Stomach (tissue), 9 donors: ENCODE results near the gene MST1. TPM values are rescaled to one million over a fixed set of nuclear protein-coding genes. Genes with fewer than 3 reads are reported as not detected.

Experiments used
- DNase-seq, 2 donors: peaks; one replicate each; pipeline versions ENCODE4 v3.0.0 to v3.0.0-alpha.2; 2013 to 2019
- H3K27ac ChIP-seq, 5 donors: fragments of 200-600 bp in 4 of 5; sonication (generic) in 4 of 5; one replicate each; pipeline ENCODE4 v1.5.1; 2013 to 2019; ENCODE audit warnings: mild to moderate bottlenecking in 1 of 5, moderate library complexity in 1 of 5
- H3K27me3 ChIP-seq, 3 donors: fragments of 200-600 bp; sonication (generic); one replicate each; pipeline ENCODE4 v1.5.1; 2017 to 2019; ENCODE audit warnings: mixed run types in 1 of 3
- H3K36me3 ChIP-seq, 4 donors: fragments of 200-600 bp; sonication (generic); 1 replicate in 3 of 4; 2 replicates in 1 of 4; pipeline ENCODE4 v1.5.1; 2016 to 2019
- H3K4me1 ChIP-seq, 4 donors: fragments of 200-600 bp; sonication (generic); one replicate each; pipeline ENCODE4 v1.5.1; 2016 to 2019
- H3K4me3 ChIP-seq, 4 donors: fragments of 200-600 bp; sonication (generic) in 3 of 4; one replicate each; pipeline ENCODE4 v1.5.1; 2016 to 2019; ENCODE audit warnings: mild to moderate bottlenecking in 1 of 4
- H3K9me3 ChIP-seq, 4 donors: fragments of 200-600 bp; sonication (generic); one replicate each; pipeline ENCODE4 v1.5.1; 2016 to 2019
- CTCF ChIP-seq, 7 experiments: fragments of 450-650 bp in 4 of 7; fragments of 200-600 bp in 3 of 7; sonication (generic) in 3 of 7; IDR thresholded peaks; one replicate each; pipeline ENCODE4 v1.5.1; 2016 to 2019; ENCODE audit warnings: antibody characterized with exemption in 7 of 7, control low read depth in 2 of 7, mild to moderate bottlenecking in 1 of 7
- EP300 ChIP-seq: sonication (generic); formaldehyde crosslinking; IDR thresholded peaks from one replicate; pipeline ENCODE4 v1.6.1; 2017; ENCODE audit warnings: antibody characterized with exemption
- POLR2A ChIP-seq, 4 donors: fragments of 450-650 bp; IDR thresholded peaks; one replicate each; pipeline ENCODE4 v1.6.1; 2016; ENCODE audit warnings: antibody characterized with exemption in 4 of 4, control low read depth in 2 of 4, mild to moderate bottlenecking in 1 of 4, moderate library complexity in 1 of 4
- POLR2AphosphoS5 ChIP-seq, 3 donors: sonication (generic); formaldehyde crosslinking; IDR thresholded peaks; one replicate each; pipeline ENCODE4 v1.6.1; 2016; ENCODE audit warnings: antibody characterized with exemption in 3 of 3
- WGBS, 5 donors: extraction: QIAGEN DNeasy Blood & Tissue Kit in 3 of 5; methylation state at CpG; one replicate each; pipeline versions ENCODE4 v1.1.5 to v1.1.7; 2013 to 2018; 5-methylcytosine and 5-hydroxymethylcytosine counted together
- intact Hi-C: fragments of 100-400 bp; cut with DNase I; formaldehyde crosslinking; loops from one replicate; pipeline ENCODE4 v1.15.1; 2023; ENCODE audit warnings: low total_unique reads
- polyA plus RNA-seq, 3 donors: library from polyadenylated mRNA; stranded (reverse); fragments of 200-250 nt; gene quantifications; one replicate each; pipeline ENCODE4 v1.2.3, GENCODE V29; 2013
- total RNA-seq, 5 donors: library from RNA; depleted of rRNA; stranded (reverse); fragments of >200 nt; gene quantifications; one replicate each; pipeline versions ENCODE4 v1.1.0 to v1.2.3, GENCODE V29; 2014 to 2016
- donor health status: healthy with polysubstance abuse.
- donor health status: Bipolar disorder and iron deficiency.
- donor health status: healthy.

Gene MST1
- total and polyA plus RNA-seq, 8 donors: 6.7 to 172 (median 19.7) TPM

GRCh38 chr3:49733551-49733950 lies 44.3 kb upstream of the MST1 start:
- no peak for DNase-seq
- Histone ChIP-seq H3K36me3 (peaks cover 52 to 99% (median 95%) of the 10 kb centered on the region in 4 donors), H3K9me3 (no peaks in the 10 kb centered on the region), H3K27me3 (no peaks in the 10 kb centered on the region), H3K27ac (no peak overlapping the region), H3K4me1 (no peaks in the 10 kb centered on the region), H3K4me3 (no peak overlapping the region)
- intact Hi-C loops: no loop called here
- TF ChIP-seq POLR2AphosphoS5 (IDR thresholded peaks at IDR 0.05): no peak
- no peak for TF ChIP-seq EP300
- TF ChIP-seq POLR2A (IDR thresholded peaks at IDR 0.05): no peak
- no peak for TF ChIP-seq CTCF (IDR thresholded peaks at IDR 0.05)
- 83 to 97% (median 93%) methylated on average over 1 of the region's 1 CpG for WGBS, 5 donors

GRCh38 chr3:49732597-49732996 lies 43.3 kb upstream of the MST1 start:
- intact Hi-C loops: no loop called here
- DNase-seq: no peak
- Histone ChIP-seq H3K9me3 (no peaks in the 10 kb centered on the region), H3K4me1 (peaks cover 0 to 5% (median 0%) of the 10 kb centered on the region in 4 donors), H3K4me3 (no peak overlapping the region), H3K27ac (no peak overlapping the region), H3K27me3 (no peaks in the 10 kb centered on the region), H3K36me3 (peaks cover 48 to 99% (median 94%) of the 10 kb centered on the region in 4 donors)
- no peak for TF ChIP-seq POLR2AphosphoS5 (IDR thresholded peaks at IDR 0.05)
- no peak for TF ChIP-seq CTCF (IDR thresholded peaks at IDR 0.05)
- no peak for TF ChIP-seq EP300
- no peak for TF ChIP-seq POLR2A (IDR thresholded peaks at IDR 0.05)
- WGBS, 5 donors: 87 to 92% (median 89%) methylated on average over 10 to 11 of the region's 11 CpGs

- Histone ChIP-seq H3K27me3 (no peaks in the 10 kb centered on the region), H3K9me3 (no peaks in the 10 kb centered on the region), H3K36me3 (peaks cover 36 to 98% (median 93%) of the 10 kb centered on the region in 4 donors), H3K4me3 (no peak overlapping the region), H3K4me1 (peaks cover 6 to 24% (median 16%) of the 10 kb centered on the region in 4 donors), H3K27ac (no peak overlapping the region)
- 96 to 100% (median 98%) methylated on average over 4 of the region's 4 CpGs for WGBS, 5 donors
- intact Hi-C loops: no loop called here
- DNase-seq: no peak
- no peak for TF ChIP-seq CTCF (IDR thresholded peaks at IDR 0.05)
- no peak for TF ChIP-seq EP300
- TF ChIP-seq POLR2A (IDR thresholded peaks at IDR 0.05): no peak
- no peak for TF ChIP-seq POLR2AphosphoS5 (IDR thresholded peaks at IDR 0.05)
These were observed 40.8 kb upstream of the MST1 start for GRCh38 chr3:49729966-49730609.

GRCh38 chr3:49727924-49728361 lies 38.7 kb upstream of the MST1 start:
- Histone ChIP-seq H3K27ac (no peak overlapping the region), H3K27me3 (no peaks in the 10 kb centered on the region), H3K9me3 (no peaks in the 10 kb centered on the region), H3K4me1 (peaks cover 15 to 38% (median 31%) of the 10 kb centered on the region in 4 donors), H3K4me3 (no peak overlapping the region), H3K36me3 (peaks cover 28 to 78% (median 73%) of the 10 kb centered on the region in 4 donors)
- TF ChIP-seq CTCF (IDR thresholded peaks at IDR 0.05): no peak
- no peak for DNase-seq
- WGBS, 5 donors: 93 to 97% (median 95%) methylated on average over 13 to 15 of the region's 15 CpGs
- intact Hi-C loops: no loop called here
